Measurements from ENCODE around the gene SLC24A4.

SLC24A4 gene

GRCh38 chr14:92323011-92323915, at the start of gene SLC24A4:
TSS of gene SLC24A4 (plus strand) at chr14:92323165. CDS start at chr14:92323831, 666 bp downstream.
- no peak for DNase-seq

- DNase-seq: no peak
Observed at GRCh38 chr14:92273166-92273565, 49.8 kb upstream of the SLC24A4 start.

GRCh38 chr14:92274055-92274454, 48.9 kb upstream of the SLC24A4 start:
- DNase-seq: no peak

GRCh38 chr14:92276074-92276473, 46.9 kb upstream of the SLC24A4 start:
- no peak for DNase-seq

GRCh38 chr14:92277031-92277430, 45.9 kb upstream of the SLC24A4 start:
- no peak for DNase-seq

GRCh38 chr14:92280554-92281262, 42.3 kb upstream of the SLC24A4 start:
- DNase-seq: no peak

GRCh38 chr14:92282669-92283068, 40.3 kb upstream of the SLC24A4 start:
- DNase-seq: no peak

- DNase-seq: no peak
Observed at GRCh38 chr14:92285311-92285710, 37.7 kb upstream of the SLC24A4 start.

GRCh38 chr14:92287987-92288386, 35.0 kb upstream of the SLC24A4 start:
- no peak for DNase-seq

- DNase-seq: no peak
Observed at GRCh38 chr14:92288994-92289660, 33.8 kb upstream of the SLC24A4 start.

- DNase-seq: no peak
Observed at GRCh38 chr14:92292673-92293072, 30.3 kb upstream of the SLC24A4 start.

GRCh38 chr14:92294506-92294905, 28.5 kb upstream of the SLC24A4 start:
- no peak for DNase-seq

GRCh38 chr14:92297818-92298595, 25.0 kb upstream of the SLC24A4 start:
- DNase-seq: no peak

GRCh38 chr14:92302481-92302880, 20.5 kb upstream of the SLC24A4 start:
- no peak for DNase-seq

- DNase-seq: no peak
Observed at GRCh38 chr14:92308716-92309115, 14.2 kb upstream of the SLC24A4 start.

- no peak for DNase-seq
Observed at GRCh38 chr14:92309968-92310530, 12.9 kb upstream of the SLC24A4 start.

- no peak for DNase-seq
Observed at GRCh38 chr14:92310776-92311375, 12.1 kb upstream of the SLC24A4 start.

GRCh38 chr14:92314182-92314581, 8.8 kb upstream of the SLC24A4 start:
- no peak for DNase-seq

- DNase-seq: no peak
Observed at GRCh38 chr14:92315050-92315805, 7.7 kb upstream of the SLC24A4 start.

GRCh38 chr14:92316176-92316575, 6.8 kb upstream of the SLC24A4 start:
- no peak for DNase-seq

GRCh38 chr14:92316937-92317336, 6.0 kb upstream of the SLC24A4 start:
- no peak for DNase-seq
